HG03175 (cell line): Measurements from ENCODE around the gene GNMT.

Experiments used
- ATAC-seq: cut with Tn5 transposase; IDR thresholded peaks from one replicate; pipeline ENCODE4 v1.9.1; 2021; ENCODE audit warnings: mild to moderate bottlenecking, moderate library complexity; ENCODE audit not compliant: unreplicated experiment

The GNMT gene

GRCh38 chr6:42960243-42961019, at the start of gene GNMT:
Gene GNMT, plus strand, starts transcription at chr6:42960754. Its CDS starts 14 bp downstream, at chr6:42960768.
- no peak for ATAC-seq

DNA sequence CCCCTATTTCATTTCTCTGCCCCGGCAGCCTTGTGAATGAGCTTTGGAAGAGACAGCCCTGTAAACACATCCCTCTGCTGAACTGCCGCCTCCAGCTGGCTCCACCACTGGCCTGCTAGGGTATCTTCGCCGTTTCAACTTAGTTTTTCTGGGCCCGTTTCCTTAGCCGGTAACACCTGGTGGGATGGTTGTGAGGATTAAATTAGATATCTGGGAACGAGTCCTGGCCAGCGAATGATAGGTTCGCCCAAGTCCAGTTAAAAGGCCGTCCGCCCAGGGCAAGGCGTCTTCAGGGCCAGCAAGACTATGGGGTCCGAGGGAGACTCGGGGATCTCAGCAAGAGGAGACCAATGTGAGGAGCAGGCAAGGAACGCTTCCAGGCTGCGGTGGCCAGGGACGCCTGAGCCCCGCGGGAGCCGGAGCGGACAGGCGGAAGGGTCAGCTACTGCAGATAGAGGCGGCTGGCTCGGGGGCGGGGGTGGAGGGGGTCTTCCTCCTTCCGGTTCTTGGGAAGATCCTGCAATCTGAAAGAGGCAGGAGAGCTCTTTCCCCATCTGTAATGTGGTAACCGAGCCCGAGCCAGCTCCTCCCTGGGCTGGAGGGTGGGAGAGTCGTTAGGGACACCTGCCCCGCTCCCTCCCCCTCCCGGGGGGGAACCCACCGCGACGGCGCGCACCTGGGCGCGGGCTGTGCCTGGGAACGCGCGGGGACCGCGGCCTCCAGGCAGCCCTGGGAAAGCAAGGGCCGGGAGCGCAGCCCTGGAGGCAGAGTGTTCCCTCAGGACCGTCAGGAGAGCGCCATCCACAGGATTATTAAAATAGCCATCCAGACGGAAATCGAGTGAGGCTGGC, 49.2 kb upstream of the GNMT start:
- no peak for ATAC-seq

GRCh38 chr6:42914546-42914945, 46.0 kb upstream of the GNMT start:
- no peak for ATAC-seq

DNA sequence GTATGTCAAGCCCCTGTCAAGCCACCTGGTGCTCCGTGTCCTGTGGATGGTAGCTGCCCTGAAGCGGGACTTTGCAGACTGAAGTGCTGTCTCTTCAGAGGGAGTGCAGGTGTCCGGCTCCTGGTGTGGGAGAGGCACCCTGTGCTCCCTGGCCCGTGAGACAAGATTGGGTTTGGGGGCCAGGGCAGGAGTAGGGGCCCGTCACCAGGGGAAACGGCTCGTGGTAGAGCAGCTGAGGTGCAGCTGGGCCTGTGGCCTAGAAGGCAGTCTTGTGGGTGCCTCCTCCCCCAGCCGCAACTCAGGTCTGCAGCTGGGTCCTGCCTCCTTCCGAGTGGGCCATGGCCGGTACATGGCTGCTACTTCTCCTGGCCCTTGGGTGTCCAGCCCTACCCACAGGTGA, 44.8 kb upstream of the GNMT start, which contains the start of gene PTCRA:
TSS of gene PTCRA (plus strand) at position 322 of the 400 bp plus-strand sequence. CDS start at position 339, 17 bp downstream.
- ATAC-seq: no peak

DNA sequence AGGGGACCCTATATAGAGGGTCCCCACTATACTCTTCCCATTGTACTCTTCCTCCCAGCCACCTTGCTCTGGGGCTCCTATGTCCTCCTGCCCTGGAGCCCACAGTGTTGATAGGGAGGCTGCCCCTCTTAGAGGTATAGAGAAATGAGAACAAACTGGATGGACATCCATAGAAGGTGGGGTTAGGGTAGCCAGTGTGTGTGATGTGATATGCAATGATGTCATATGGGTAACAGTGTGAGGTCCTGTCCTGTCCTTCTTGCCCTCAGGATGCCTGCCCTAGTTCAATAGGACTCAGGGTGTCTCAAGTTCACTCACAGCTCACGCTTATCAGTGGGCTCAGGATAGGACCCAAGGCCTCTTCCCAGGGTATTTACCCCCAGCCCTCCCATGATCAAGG, 44.3 kb upstream of the GNMT start:
- ATAC-seq: no peak

GRCh38 chr6:42921801-42922200, 38.8 kb upstream of the GNMT start:
- no peak for ATAC-seq

- ATAC-seq: no peak
Measured at GRCh38 chr6:42923666-42924065, 36.9 kb upstream of the GNMT start.

DNA sequence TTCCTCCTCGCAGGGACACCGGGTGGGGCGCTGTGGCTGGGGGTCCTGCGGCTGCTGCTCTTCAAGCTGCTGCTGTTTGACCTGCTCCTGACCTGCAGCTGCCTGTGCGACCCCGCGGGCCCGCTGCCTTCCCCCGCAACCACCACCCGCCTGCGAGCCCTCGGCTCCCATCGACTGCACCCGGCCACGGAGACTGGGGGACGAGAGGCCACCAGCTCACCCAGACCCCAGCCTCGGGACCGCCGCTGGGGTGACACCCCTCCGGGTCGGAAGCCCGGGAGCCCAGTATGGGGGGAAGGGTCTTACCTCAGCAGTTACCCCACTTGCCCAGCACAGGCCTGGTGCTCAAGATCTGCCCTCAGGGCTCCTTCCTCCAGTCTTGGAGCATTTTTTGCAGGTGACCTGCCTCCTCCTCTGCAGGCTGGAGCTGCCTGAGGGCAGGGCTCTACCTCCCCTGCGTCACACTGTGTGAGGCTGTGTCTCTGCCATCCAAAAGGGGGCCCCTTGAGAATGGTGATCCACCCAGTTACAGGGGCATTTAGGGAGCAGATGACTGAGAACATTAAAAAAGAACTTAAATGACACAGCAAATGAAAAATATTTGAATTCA, 35.2 kb upstream of the GNMT start:
- no peak for ATAC-seq

GRCh38 chr6:42928986-42929820, 31.4 kb upstream of the GNMT start, which contains the start of gene CNPY3:
Gene CNPY3, plus strand, starts transcription at chr6:42929480. Its CDS starts 91 bp downstream, at chr6:42929571.
- ATAC-seq: peak; percentile 77

DNA sequence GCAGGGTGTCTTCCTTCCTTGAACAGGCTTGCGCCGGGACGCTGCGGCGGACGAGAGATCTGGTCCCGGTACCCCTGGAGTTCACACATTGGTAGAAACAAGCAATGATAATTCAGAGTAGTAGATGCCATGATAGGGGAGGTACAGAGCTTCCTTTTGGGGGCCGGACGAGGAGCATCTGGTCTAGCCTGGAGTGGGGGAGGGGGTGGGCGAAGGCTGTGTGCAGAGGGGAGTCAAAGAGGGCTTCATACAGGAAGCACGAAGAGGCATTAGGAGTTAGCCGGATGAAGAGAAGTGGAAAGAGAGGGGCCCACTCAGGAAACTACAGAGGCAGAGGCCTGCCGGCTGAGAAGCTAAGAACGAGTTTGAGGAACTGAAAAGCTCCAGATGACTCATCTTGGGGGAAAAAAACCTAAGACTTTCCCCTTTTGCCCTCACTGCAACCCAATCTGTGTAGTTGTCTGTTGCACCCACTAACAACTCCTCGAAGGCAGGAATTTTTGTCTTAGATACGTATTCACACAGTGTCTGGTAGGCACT, 30.7 kb upstream of the GNMT start:
- ATAC-seq: peak; percentile 60

DNA sequence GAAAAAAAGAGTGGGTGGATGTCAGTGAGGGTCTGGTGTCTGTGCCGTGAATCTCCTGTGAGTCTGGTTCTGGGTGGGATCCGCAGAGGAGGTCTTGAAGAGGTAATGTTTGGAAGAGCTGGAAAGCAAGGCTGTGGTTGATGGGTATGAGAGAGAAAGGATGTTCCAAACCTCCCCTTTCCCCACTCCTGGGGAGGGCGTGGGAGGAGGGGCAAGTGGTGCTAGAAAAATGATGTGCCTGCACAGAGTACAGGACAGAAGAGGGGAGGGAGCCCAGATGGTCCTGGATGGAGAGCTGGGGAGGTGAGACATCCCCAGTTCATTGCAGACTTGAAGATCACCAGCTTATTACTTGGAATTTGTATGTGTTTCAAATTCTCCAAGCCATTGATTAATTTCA, 28.1 kb upstream of the GNMT start:
- no peak for ATAC-seq

DNA sequence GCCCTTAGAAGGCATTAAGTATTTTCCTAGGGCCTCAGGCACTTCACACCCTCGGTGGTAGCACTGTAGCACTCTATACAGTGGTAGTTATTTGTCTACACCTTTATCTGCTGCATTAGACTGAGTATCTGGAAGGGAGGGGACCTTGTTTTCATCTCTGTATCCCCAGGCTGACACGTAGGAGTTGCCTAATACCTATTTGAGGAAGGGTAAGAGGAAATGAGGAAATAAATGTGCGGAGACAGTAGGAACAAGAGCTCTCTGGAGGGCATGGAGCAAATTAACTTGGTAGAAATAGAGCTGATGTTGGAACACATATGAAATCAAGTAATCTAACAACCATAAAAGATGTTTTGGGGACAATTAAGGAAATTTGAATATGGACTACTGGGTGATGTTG, 27.3 kb upstream of the GNMT start:
- no peak for ATAC-seq

DNA sequence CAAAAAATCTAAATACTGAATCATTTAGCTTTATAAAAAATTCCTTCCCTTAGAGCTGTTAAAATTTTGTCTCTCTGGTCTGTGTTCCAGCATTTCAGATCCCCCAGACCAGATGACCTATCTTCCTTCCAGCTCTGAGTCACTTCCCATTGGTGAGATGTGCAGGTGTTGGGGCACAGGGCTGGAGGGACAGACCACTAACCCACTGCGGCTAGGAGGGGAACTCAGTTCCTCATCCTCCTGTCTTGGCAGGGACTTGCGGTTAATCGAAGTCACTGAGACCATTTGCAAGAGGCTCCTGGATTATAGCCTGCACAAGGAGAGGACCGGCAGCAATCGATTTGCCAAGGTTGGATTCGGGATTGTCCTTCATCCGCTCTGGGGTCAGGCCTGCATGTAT, 25.2 kb upstream of the GNMT start:
- ATAC-seq: no peak

- ATAC-seq: no peak
Measured at GRCh38 chr6:42936398-42936797, 24.2 kb upstream of the GNMT start.

DNA sequence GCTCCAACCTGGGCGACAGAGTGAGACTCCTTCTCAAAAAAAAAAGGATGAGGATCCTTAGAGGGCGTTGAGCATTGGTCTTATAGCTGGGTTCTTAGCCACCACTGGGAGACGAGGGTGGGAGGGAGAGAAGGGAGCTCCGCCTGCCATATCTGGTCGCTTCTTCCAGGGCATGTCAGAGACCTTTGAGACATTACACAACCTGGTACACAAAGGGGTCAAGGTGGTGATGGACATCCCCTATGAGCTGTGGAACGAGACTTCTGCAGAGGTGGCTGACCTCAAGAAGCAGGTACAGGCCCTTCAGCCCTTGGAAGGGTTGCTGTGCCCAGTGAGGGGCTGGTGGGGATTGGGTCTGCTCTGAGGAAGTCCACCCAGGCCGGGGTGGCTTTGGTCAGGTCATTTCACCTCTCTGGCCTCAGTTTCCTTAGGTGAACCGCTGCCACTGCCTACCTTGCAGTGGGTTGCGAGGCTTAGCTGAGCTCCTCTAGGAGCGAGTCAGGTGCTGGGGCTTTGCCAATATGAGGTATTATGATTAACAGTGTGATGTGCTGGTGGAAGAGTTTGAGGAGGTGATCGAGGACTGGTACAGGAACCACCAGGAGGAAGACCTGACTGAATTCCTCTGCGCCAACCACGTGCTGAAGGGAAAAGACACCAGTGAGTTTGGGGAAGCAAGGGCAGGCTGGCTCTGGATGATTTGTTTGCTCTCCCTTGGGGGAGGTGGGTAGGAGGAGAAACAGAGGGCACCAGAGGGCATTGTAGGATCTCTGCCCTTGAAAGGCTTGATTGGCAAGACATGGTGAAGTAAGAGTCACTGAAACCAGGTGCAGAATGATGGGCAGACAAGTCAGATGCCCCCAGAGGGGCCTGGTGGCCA, 22.8 kb upstream of the GNMT start:
- ATAC-seq: no peak

DNA sequence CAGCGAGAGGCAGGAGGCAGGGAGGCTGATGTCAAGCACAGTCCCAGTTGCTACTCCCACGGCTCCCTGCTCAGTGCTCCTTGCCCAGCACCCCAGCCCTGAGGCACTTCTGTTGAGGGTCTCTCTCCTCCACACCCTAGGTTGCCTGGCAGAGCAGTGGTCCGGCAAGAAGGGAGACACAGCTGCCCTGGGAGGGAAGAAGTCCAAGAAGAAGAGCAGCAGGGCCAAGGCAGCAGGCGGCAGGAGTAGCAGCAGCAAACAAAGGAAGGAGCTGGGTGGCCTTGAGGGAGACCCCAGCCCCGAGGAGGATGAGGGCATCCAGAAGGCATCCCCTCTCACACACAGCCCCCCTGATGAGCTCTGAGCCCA, 22.1 kb upstream of the GNMT start:
- no peak for ATAC-seq

- ATAC-seq: no peak
Measured at GRCh38 chr6:42938987-42939809, 21.4 kb upstream of the GNMT start.

DNA sequence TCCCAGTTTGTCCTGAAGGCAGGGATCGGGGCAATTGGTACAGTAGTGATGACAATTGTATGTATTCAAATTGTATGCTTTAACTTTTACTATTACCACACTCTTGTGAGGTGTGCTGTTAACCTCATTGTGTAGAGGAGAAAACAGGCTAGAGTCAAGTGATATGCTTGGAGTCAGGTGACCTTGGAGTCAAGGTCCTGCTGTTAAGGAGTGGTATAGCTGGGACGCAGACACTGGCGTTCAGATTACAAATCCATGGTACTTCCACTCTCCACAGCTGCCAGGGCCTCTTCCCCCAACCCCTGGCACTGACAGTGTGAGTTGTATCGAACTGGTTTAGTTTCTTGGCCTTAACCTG, 20.8 kb upstream of the GNMT start:
- no peak for ATAC-seq
